ENCODE results near the gene CLIC1.
"Not testable (repeated sequence)": the region's sequence is repeated elsewhere in the genome, so short reads cannot be mapped to it uniquely, and the experiment has no call there.

Gene CLIC1

GRCh38 chr6:31721351-31722020, 14.8 kb downstream of the CLIC1 start, which contains the start of gene LY6G6C:
Gene LY6G6C, minus strand, starts transcription at chr6:31721746. Its CDS starts 67 bp downstream, at chr6:31721679.
- no peak for DNase-seq

- DNase-seq: no peak
Measured at GRCh38 chr6:31720196-31720770, 16.0 kb downstream of the CLIC1 start.

GRCh38 chr6:31719001-31719400, 17.3 kb downstream of the CLIC1 start:
- no peak for DNase-seq

- peak; percentile 21 for DNase-seq
Measured at GRCh38 chr6:31718265-31718664, 18.1 kb downstream of the CLIC1 start.

GRCh38 chr6:31717499-31718222, 18.7 kb downstream of the CLIC1 start:
- no peak for DNase-seq

GRCh38 chr6:31715022-31715958, 21.0 kb downstream of the CLIC1 start, which contains the start of gene LY6G6D:
Gene LY6G6D, plus strand, starts transcription at chr6:31715348. Its CDS starts 8 bp downstream, at chr6:31715356.
- DNase-seq: no peak

- peak; percentile 65 for DNase-seq
Measured at GRCh38 chr6:31713991-31714684, 22.2 kb downstream of the CLIC1 start.

- DNase-seq: no peak
Measured at GRCh38 chr6:31713465-31713864, 22.9 kb downstream of the CLIC1 start.

GRCh38 chr6:31712296-31712695, 24.0 kb downstream of the CLIC1 start:
- no peak for DNase-seq

- DNase-seq: no peak
Measured at GRCh38 chr6:31711233-31711632, 25.1 kb downstream of the CLIC1 start.

- DNase-seq: no peak
Measured at GRCh38 chr6:31710523-31711219, 25.7 kb downstream of the CLIC1 start.

- not testable (repeated sequence) for DNase-seq
Measured at GRCh38 chr6:31709157-31709556, 27.2 kb downstream of the CLIC1 start.

- DNase-seq: no peak
Measured at GRCh38 chr6:31708224-31708623, 28.1 kb downstream of the CLIC1 start.

- DNase-seq: no peak
Measured at GRCh38 chr6:31707701-31708100, 28.6 kb downstream of the CLIC1 start.

GRCh38 chr6:31706599-31706998, 29.7 kb downstream of the CLIC1 start, which contains the start of gene LY6G6F:
Gene LY6G6F, plus strand, starts transcription at chr6:31706866. Its CDS starts 41 bp downstream, at chr6:31706907.
- no peak for DNase-seq

GRCh38 chr6:31705931-31706330, 30.4 kb downstream of the CLIC1 start:
- no peak for DNase-seq

GRCh38 chr6:31702819-31703716, 33.3 kb downstream of the CLIC1 start, which contains the start of gene ABHD16A:
Gene ABHD16A, minus strand, starts transcription at chr6:31703324. Its CDS starts 43 bp downstream, at chr6:31703281.
- DNase-seq: peak; percentile 78

- no peak for DNase-seq
Measured at GRCh38 chr6:31702405-31702818, 33.9 kb downstream of the CLIC1 start.

GRCh38 chr6:31701666-31702404, 34.5 kb downstream of the CLIC1 start:
- DNase-seq: no peak

Data from NCI-H1417 treated with DMSO at 0.1 percent for 48 hours (cell line).